Osteocyte (in vitro differentiated cells): ENCODE data around the gene RNF5. TPM values are rescaled to one million over a fixed set of nuclear protein-coding genes. Genes with fewer than 3 reads are reported as not detected.

ENCODE experiments used
- DNase-seq: peaks from one replicate; pipeline ENCODE4 v3.0.0; 2021; ENCODE audit warnings: mixed read lengths; ENCODE audit not compliant: unreplicated experiment; ENCODE audit errors: extremely low spot score
- H3K27ac Mint-ChIP-seq: one replicate; pipeline ENCODE4 v1.8.0; 2021; ENCODE audit warnings: mild to moderate bottlenecking, mixed read lengths; ENCODE audit not compliant: unreplicated experiment
- H3K27me3 Mint-ChIP-seq: one replicate; pipeline ENCODE4 v1.8.0; 2021; ENCODE audit warnings: mixed read lengths; ENCODE audit not compliant: unreplicated experiment
- H3K36me3 Mint-ChIP-seq: one replicate; pipeline ENCODE4 v1.8.0; 2021; ENCODE audit warnings: mixed read lengths; ENCODE audit not compliant: unreplicated experiment
- H3K4me1 Mint-ChIP-seq: one replicate; pipeline ENCODE4 v1.8.0; 2021; ENCODE audit warnings: mixed read lengths; ENCODE audit not compliant: unreplicated experiment
- H3K4me3 Mint-ChIP-seq: one replicate; pipeline ENCODE4 v1.8.0; 2021; ENCODE audit warnings: mild to moderate bottlenecking, moderate library complexity, mixed read lengths; ENCODE audit not compliant: unreplicated experiment
- H3K9me3 Mint-ChIP-seq: one replicate; pipeline ENCODE4 v1.8.0; 2021; ENCODE audit warnings: mixed read lengths; ENCODE audit not compliant: unreplicated experiment
- CTCF ChIP-seq: fragments of 200-600 bp; sonication (generic); IDR thresholded peaks from 2 replicates; pipeline ENCODE4 v1.5.0; 2021; ENCODE audit warnings: antibody characterized with exemption, mild to moderate bottlenecking, moderate library complexity
- total RNA-seq: library from RNA; stranded (reverse); gene quantifications from 2 replicates; pipeline ENCODE4 v1.2.1, GENCODE V29; 2021

RNF5 gene
- total RNA-seq, 1 donor from 2014 or later: 51.6 TPM

GRCh38 chr6:32173051-32173727 is 5.0 kb upstream of the RNF5 start:
- no peak overlapping the region for H3K4me3 Mint-ChIP-seq
- H3K27ac Mint-ChIP-seq: peak overlapping the region; percentile 0
- TF ChIP-seq CTCF: no peak
- H3K27me3 Mint-ChIP-seq: no peaks in the 10 kb centered on the region
- peaks cover 25% of the 10 kb centered on the region for H3K36me3 Mint-ChIP-seq
- no peaks in the 10 kb centered on the region for H3K9me3 Mint-ChIP-seq
- DNase-seq: no peak
- H3K4me1 Mint-ChIP-seq: peaks cover 35% of the 10 kb centered on the region

GRCh38 chr6:32174416-32174815 is 3.8 kb upstream of the RNF5 start:
- DNase-seq: no peak
- no peaks in the 10 kb centered on the region for H3K27me3 Mint-ChIP-seq
- H3K27ac Mint-ChIP-seq: no peak overlapping the region
- no peak for TF ChIP-seq CTCF
- H3K9me3 Mint-ChIP-seq: no peaks in the 10 kb centered on the region
- peaks cover 22% of the 10 kb centered on the region for H3K36me3 Mint-ChIP-seq
- peak overlapping the region; percentile 90 for H3K4me3 Mint-ChIP-seq
- H3K4me1 Mint-ChIP-seq: peaks cover 43% of the 10 kb centered on the region

- H3K4me1 Mint-ChIP-seq: peaks cover 52% of the 10 kb centered on the region
- H3K27ac Mint-ChIP-seq: peak overlapping the region; percentile 80
- peaks cover 16% of the 10 kb centered on the region for H3K36me3 Mint-ChIP-seq
- no peaks in the 10 kb centered on the region for H3K9me3 Mint-ChIP-seq
- no peak for TF ChIP-seq CTCF
- no peaks in the 10 kb centered on the region for H3K27me3 Mint-ChIP-seq
- peak overlapping the region; percentile 90 for H3K4me3 Mint-ChIP-seq
- DNase-seq: no peak
Observed at GRCh38 chr6:32175322-32175710, 2.9 kb upstream of the RNF5 start.

GRCh38 chr6:32175711-32176475 is 2.3 kb upstream of the RNF5 start, which contains the start of gene AGPAT1:
Gene AGPAT1 (minus strand): TSS chr6:32176084. CDS start chr6:32171496, 4,588 bp downstream.
- H3K27me3 Mint-ChIP-seq: no peaks in the 10 kb centered on the region
- no peaks in the 10 kb centered on the region for H3K9me3 Mint-ChIP-seq
- H3K36me3 Mint-ChIP-seq: peaks cover 15% of the 10 kb centered on the region
- H3K27ac Mint-ChIP-seq: peak within 1 kb of the TSS; percentile 100
- H3K4me1 Mint-ChIP-seq: peaks cover 52% of the 10 kb centered on the region
- H3K4me3 Mint-ChIP-seq: peak within 1 kb of the TSS; percentile 90
- peak; percentile 98 for DNase-seq
- no peak for TF ChIP-seq CTCF
